GDM1 (cell line): ENCODE results near the gene TULP4.
"Not testable (repeated sequence)": the region's sequence is repeated elsewhere in the genome, so short reads cannot be mapped to it uniquely, and the experiment has no call there.

Source experiments
- DNase-seq: peaks from one replicate; lab custom pipeline; 2025; lab: John Stamatoyannopoulos, UW

Gene TULP4

GRCh38 chr6:158328952-158329351, 16.7 kb downstream of the TULP4 start:
- no peak for DNase-seq

- no peak for DNase-seq
Measured at GRCh38 chr6:158329531-158329930, 17.3 kb downstream of the TULP4 start.

GRCh38 chr6:158330016-158330415, 17.8 kb downstream of the TULP4 start:
- DNase-seq: no peak

GRCh38 chr6:158332237-158332636, 20.0 kb downstream of the TULP4 start:
- DNase-seq: no peak

- no peak for DNase-seq
Measured at GRCh38 chr6:158333094-158333493, 20.8 kb downstream of the TULP4 start.

- DNase-seq: no peak
Measured at GRCh38 chr6:158334534-158334933, 22.3 kb downstream of the TULP4 start.

GRCh38 chr6:158337332-158337731, 25.1 kb downstream of the TULP4 start:
- no peak for DNase-seq

- no peak for DNase-seq
Measured at GRCh38 chr6:158338311-158339112, 26.2 kb downstream of the TULP4 start.

- DNase-seq: not testable (repeated sequence)
Measured at GRCh38 chr6:158339197-158339596, 26.9 kb downstream of the TULP4 start.

GRCh38 chr6:158340252-158340651, 28.0 kb downstream of the TULP4 start:
- no peak for DNase-seq

GRCh38 chr6:158344534-158344933, 32.3 kb downstream of the TULP4 start:
- no peak for DNase-seq

GRCh38 chr6:158345444-158345843, 33.2 kb downstream of the TULP4 start:
- not testable (repeated sequence) for DNase-seq

- no peak for DNase-seq
Measured at GRCh38 chr6:158347335-158347734, 35.1 kb downstream of the TULP4 start.

GRCh38 chr6:158348737-158349504, 36.7 kb downstream of the TULP4 start:
- DNase-seq: not testable (repeated sequence)

GRCh38 chr6:158349505-158350275, 37.4 kb downstream of the TULP4 start:
- not testable (repeated sequence) for DNase-seq

GRCh38 chr6:158350731-158351130, 38.5 kb downstream of the TULP4 start:
- not testable (repeated sequence) for DNase-seq

GRCh38 chr6:158353883-158354877, 41.9 kb downstream of the TULP4 start:
- no peak for DNase-seq

- no peak for DNase-seq
Measured at GRCh38 chr6:158356586-158357546, 44.6 kb downstream of the TULP4 start.

GRCh38 chr6:158357570-158358216, 45.4 kb downstream of the TULP4 start:
- DNase-seq: no peak
